H9 (cell line): ENCODE measurements around the gene KLC4. TPM values are rescaled to one million over a fixed set of nuclear protein-coding genes. Genes with fewer than 3 reads are reported as not detected.
A peak's percentile ranks its signal among the peaks of the same experiment; 100 is the strongest.
"Not testable (repeated sequence)": the region's sequence is repeated elsewhere in the genome, so short reads cannot be mapped to it uniquely, and the experiment has no call there.

ENCODE experiments used
- DNase-seq: peaks from one replicate; pipeline ENCODE4 v3.0.0-alpha.2; 2017
- H2AFZ ChIP-seq: one replicate; pipeline ENCODE4 v1.6.1; 2013; ENCODE audit warnings: mild to moderate bottlenecking, low read length, control low read depth, moderate library complexity
- H2AK5ac ChIP-seq: 2 replicates; pipeline ENCODE4 v1.6.1; 2013; ENCODE audit warnings: low read length, control low read depth, mixed read lengths; ENCODE audit not compliant: insufficient read length
- H2BK120ac ChIP-seq: one replicate; pipeline ENCODE4 v1.6.1; 2013; ENCODE audit warnings: low read depth, mild to moderate bottlenecking, low read length, control low read depth, inconsistent platforms; ENCODE audit not compliant: poor library complexity, severe bottlenecking
- H2BK12ac ChIP-seq: 2 replicates; pipeline ENCODE4 v1.6.1; 2013; ENCODE audit warnings: low read length, control low read depth, mixed read lengths, low read depth; ENCODE audit not compliant: insufficient read length
- H2BK15ac ChIP-seq: 2 replicates; pipeline ENCODE4 v1.6.1; 2013; ENCODE audit warnings: low read depth, low read length, control low read depth
- H2BK20ac ChIP-seq: one replicate; pipeline ENCODE4 v1.6.1; 2013; ENCODE audit warnings: low read depth, mild to moderate bottlenecking, low read length, control low read depth, inconsistent platforms; ENCODE audit not compliant: poor library complexity, severe bottlenecking
- H2BK5ac ChIP-seq: 2 replicates; pipeline ENCODE4 v1.6.1; 2013; ENCODE audit warnings: low read length, control low read depth, mixed read lengths; ENCODE audit not compliant: insufficient read length
- H3K14ac ChIP-seq: 2 replicates; pipeline ENCODE4 v1.6.1; 2013; ENCODE audit warnings: low read length, control low read depth; ENCODE audit not compliant: insufficient read depth
- H3K18ac ChIP-seq: 2 replicates; pipeline ENCODE4 v1.6.1; 2013; ENCODE audit warnings: low read depth, mild to moderate bottlenecking, mixed read lengths, low read length, control low read depth; ENCODE audit not compliant: insufficient read length
- H3K23ac ChIP-seq: 2 replicates; pipeline ENCODE4 v1.6.1; 2013; ENCODE audit warnings: low read length, control low read depth, mixed read lengths, low read depth; ENCODE audit not compliant: insufficient read length
- H3K23me2 ChIP-seq: 2 replicates; pipeline ENCODE4 v1.6.1; 2013; ENCODE audit warnings: low read depth, mild to moderate bottlenecking, mixed read lengths, low read length, control low read depth; ENCODE audit not compliant: insufficient read length, poor library complexity, severe bottlenecking
- H3K27ac ChIP-seq: 2 replicates; pipeline ENCODE4 v1.5.1; 2013; ENCODE audit warnings: low read length, control low read depth, mixed read lengths, low read depth; ENCODE audit not compliant: insufficient read length
- H3K27me3 ChIP-seq: 2 replicates; pipeline ENCODE4 v1.6.1; 2013; ENCODE audit warnings: low read length, control low read depth, inconsistent platforms; ENCODE audit not compliant: insufficient read depth
- H3K4ac ChIP-seq: 2 replicates; pipeline ENCODE4 v1.6.1; 2013; ENCODE audit warnings: low read depth, mild to moderate bottlenecking, control low read depth, inconsistent platforms, low read length, moderate library complexity
- H3K4me1 ChIP-seq: 2 replicates; pipeline ENCODE4 v1.6.1; 2013; ENCODE audit warnings: low read length, control low read depth, inconsistent platforms; ENCODE audit not compliant: insufficient read depth
- H3K4me2 ChIP-seq: 2 replicates; pipeline ENCODE4 v1.6.1; 2013; ENCODE audit warnings: low read length, control low read depth, mixed read lengths; ENCODE audit not compliant: insufficient read length, insufficient read depth
- H3K56ac ChIP-seq: 2 replicates; pipeline ENCODE4 v1.6.1; 2013; ENCODE audit warnings: low read depth, mild to moderate bottlenecking, mixed read lengths, low read length, control low read depth; ENCODE audit not compliant: insufficient read length
- H3K79me1 ChIP-seq: 2 replicates; pipeline ENCODE4 v1.6.1; 2013; ENCODE audit warnings: low read depth, mild to moderate bottlenecking, moderate library complexity, low read length, control low read depth, inconsistent platforms; ENCODE audit not compliant: insufficient read depth, poor library complexity, severe bottlenecking
- H3K79me2 ChIP-seq: 2 replicates; pipeline ENCODE4 v1.6.1; 2013; ENCODE audit warnings: low read length, control low read depth, inconsistent platforms; ENCODE audit not compliant: insufficient read depth
- H3K9ac ChIP-seq: 2 replicates; pipeline ENCODE4 v1.6.1; 2013; ENCODE audit warnings: low read length, control low read depth, mixed read lengths; ENCODE audit not compliant: insufficient read length; ENCODE audit errors: extremely low read depth
- H3K9me3 ChIP-seq: one replicate; pipeline ENCODE4 v1.6.1; 2013; ENCODE audit warnings: low read depth, low read length, inconsistent platforms; ENCODE audit not compliant: control insufficient read depth
- H3T11ph ChIP-seq: one replicate; pipeline ENCODE4 v1.6.1; 2013; ENCODE audit warnings: mild to moderate bottlenecking, low read length, control low read depth, inconsistent platforms
- H4K20me1 ChIP-seq: one replicate; pipeline ENCODE4 v1.6.1; 2013; ENCODE audit not compliant: control insufficient read depth, insufficient read length, insufficient read depth
- H4K5ac ChIP-seq: 2 replicates; pipeline ENCODE4 v1.6.1; 2013; ENCODE audit warnings: low read depth, mild to moderate bottlenecking, mixed read lengths, low read length, control low read depth; ENCODE audit not compliant: insufficient read length
- H4K8ac ChIP-seq: replicated peaks from 2 replicates; pipeline ENCODE4 v1.6.1; 2013; ENCODE audit warnings: low read length, control low read depth, mixed read lengths, low read depth; ENCODE audit not compliant: insufficient read length
- H4K91ac ChIP-seq: 2 replicates; pipeline ENCODE4 v1.6.1; 2013; ENCODE audit warnings: low read depth, mild to moderate bottlenecking, moderate library complexity, mixed read lengths, low read length, control low read depth; ENCODE audit not compliant: insufficient read length
- H3K27ac Mint-ChIP-seq, 3 experiments: 2 replicates in 2 of 3; 3 replicates in 1 of 3; pipeline ENCODE4 v1.8.0; 2020 to 2021; ENCODE audit warnings: mixed read lengths in 3 of 3, mild to moderate bottlenecking in 1 of 3, moderate library complexity in 1 of 3
- H3K27me3 Mint-ChIP-seq: 2 replicates; pipeline ENCODE4 v1.8.0; 2021; ENCODE audit warnings: low read depth, mild to moderate bottlenecking, moderate library complexity, mixed read lengths
- H3K36me3 Mint-ChIP-seq, 3 experiments: 2 replicates in 2 of 3; 3 replicates in 1 of 3; pipeline ENCODE4 v1.8.0; 2020 to 2021; ENCODE audit warnings: low read depth in 3 of 3, mixed read lengths in 3 of 3; ENCODE audit not compliant: insufficient read depth in 1 of 3
- H3K4me1 Mint-ChIP-seq, 2 experiments: 2 replicates each; pipeline ENCODE4 v1.8.0; 2020; ENCODE audit warnings: mixed read lengths in 2 of 2
- H3K4me3 Mint-ChIP-seq, 2 experiments: 2 replicates in 1 of 2; 3 replicates in 1 of 2; pipeline ENCODE4 v1.8.0; 2020 to 2021; ENCODE audit warnings: mild to moderate bottlenecking in 2 of 2, mixed read lengths in 2 of 2, moderate library complexity in 1 of 2
- H3K9me3 Mint-ChIP-seq, 2 experiments: 2 replicates in 1 of 2; 3 replicates in 1 of 2; pipeline ENCODE4 v1.8.0; 2020; ENCODE audit warnings: mild to moderate bottlenecking in 2 of 2, mixed read lengths in 2 of 2, moderate library complexity in 1 of 2
- WGBS: extraction: QIAGEN DNeasy Blood & Tissue Kit; methylation state at CpG from one replicate; pipeline ENCODE4 v1.1.7; 2013; ENCODE audit warnings: missing lambda C conversion rate, low lambda C conversion rate, mixed read lengths; ENCODE audit not compliant: insufficient read length; ENCODE audit errors: extremely low coverage; 5-methylcytosine and 5-hydroxymethylcytosine counted together
- total RNA-seq: library from RNA; stranded (reverse); gene quantifications from 2 replicates; pipeline ENCODE4 v1.2.1, GENCODE V29; 2021
- TF ChIP-seq, protein P1 (sequence below): fragments of 200-600 bp; sonication (generic); conservative IDR thresholded peaks from 3 replicates; pipeline ENCODE4 v1.8.0; 2021; ENCODE audit warnings: antibody characterized with exemption, mild to moderate bottlenecking

KLC4 gene
- total RNA-seq, 1 experiment from 2014 or later: 29.7 TPM

DNA sequence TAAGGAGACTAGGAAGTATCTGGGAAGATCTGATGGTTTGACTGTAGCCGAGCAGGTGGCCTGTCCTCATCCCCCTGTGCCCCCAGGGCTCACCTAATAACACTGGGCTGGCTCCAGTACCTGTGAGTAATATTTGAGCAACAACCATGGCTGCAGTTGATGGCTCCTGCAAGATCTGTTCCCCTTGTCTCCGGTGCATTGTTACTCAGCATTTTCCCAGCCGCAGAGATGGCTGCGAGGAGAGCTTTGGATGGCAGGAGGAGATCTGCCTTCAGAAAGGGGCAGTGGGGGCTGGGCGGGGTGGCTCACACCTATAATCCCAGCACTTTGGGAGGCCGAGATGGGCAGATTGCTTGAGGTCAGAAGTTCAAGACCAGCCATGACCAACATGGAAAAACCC, 55.9 kb downstream of the KLC4 start:
- H3K9ac ChIP-seq: no peak overlapping the region
- H3K79me1 ChIP-seq: no peaks in the 10 kb centered on the region
- H3K27me3 Mint-ChIP-seq: no peaks in the 10 kb centered on the region
- H3K4ac ChIP-seq: no peak overlapping the region
- WGBS: no CpG with 5 or more reads among the region's 6 CpGs
- no peaks in the 10 kb centered on the region; the same call in 1 of the 2 replicates for H3K4me1 ChIP-seq
- peak overlapping the region; percentile 50 for H3K18ac ChIP-seq
- no peak overlapping the region for H2AFZ ChIP-seq
- peak overlapping the region; percentile 79 to 88 (median 82); a peak in 4 of 7 replicates for H3K27ac Mint-ChIP-seq
- H3K79me2 ChIP-seq: peaks cover 2% of the 10 kb centered on the region; the same call in 1 of the 2 replicates
- no peak overlapping the region for H3T11ph ChIP-seq
- DNase-seq: no peak
- no peak overlapping the region for H3K23ac ChIP-seq
- H2AK5ac ChIP-seq: no peak overlapping the region
- H4K5ac ChIP-seq: no peak overlapping the region
- H3K4me3 Mint-ChIP-seq: no peak overlapping the region
- no peaks in the 10 kb centered on the region for H3K9me3 Mint-ChIP-seq
- no peaks in the 10 kb centered on the region for H3K27me3 ChIP-seq
- H3K9me3 ChIP-seq: no peaks in the 10 kb centered on the region
- no peak overlapping the region for H2BK5ac ChIP-seq
- no peak overlapping the region for H2BK20ac ChIP-seq
- H2BK15ac ChIP-seq: no peak overlapping the region
- no peaks in the 10 kb centered on the region for H4K20me1 ChIP-seq
- no peak overlapping the region for H4K91ac ChIP-seq
- no peak overlapping the region for H3K4me2 ChIP-seq
- H3K27ac ChIP-seq: no peak overlapping the region
- H4K8ac ChIP-seq: no peak overlapping the region
- H3K23me2 ChIP-seq: no peaks in the 10 kb centered on the region
- H3K4me1 Mint-ChIP-seq: peaks cover 25 to 45% of the 10 kb centered on the region in 2 experiments
- TF ChIP-seq, protein P1, sequence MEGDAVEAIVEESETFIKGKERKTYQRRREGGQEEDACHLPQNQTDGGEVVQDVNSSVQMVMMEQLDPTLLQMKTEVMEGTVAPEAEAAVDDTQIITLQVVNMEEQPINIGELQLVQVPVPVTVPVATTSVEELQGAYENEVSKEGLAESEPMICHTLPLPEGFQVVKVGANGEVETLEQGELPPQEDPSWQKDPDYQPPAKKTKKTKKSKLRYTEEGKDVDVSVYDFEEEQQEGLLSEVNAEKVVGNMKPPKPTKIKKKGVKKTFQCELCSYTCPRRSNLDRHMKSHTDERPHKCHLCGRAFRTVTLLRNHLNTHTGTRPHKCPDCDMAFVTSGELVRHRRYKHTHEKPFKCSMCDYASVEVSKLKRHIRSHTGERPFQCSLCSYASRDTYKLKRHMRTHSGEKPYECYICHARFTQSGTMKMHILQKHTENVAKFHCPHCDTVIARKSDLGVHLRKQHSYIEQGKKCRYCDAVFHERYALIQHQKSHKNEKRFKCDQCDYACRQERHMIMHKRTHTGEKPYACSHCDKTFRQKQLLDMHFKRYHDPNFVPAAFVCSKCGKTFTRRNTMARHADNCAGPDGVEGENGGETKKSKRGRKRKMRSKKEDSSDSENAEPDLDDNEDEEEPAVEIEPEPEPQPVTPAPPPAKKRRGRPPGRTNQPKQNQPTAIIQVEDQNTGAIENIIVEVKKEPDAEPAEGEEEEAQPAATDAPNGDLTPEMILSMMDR: no peak
- no peak overlapping the region for H2BK12ac ChIP-seq
- H3K56ac ChIP-seq: no peak overlapping the region
- H2BK120ac ChIP-seq: no peak overlapping the region
- H3K36me3 Mint-ChIP-seq: no peaks in the 10 kb centered on the region; a peak in 1 of 7 replicates
- no peak overlapping the region for H3K14ac ChIP-seq

DNA sequence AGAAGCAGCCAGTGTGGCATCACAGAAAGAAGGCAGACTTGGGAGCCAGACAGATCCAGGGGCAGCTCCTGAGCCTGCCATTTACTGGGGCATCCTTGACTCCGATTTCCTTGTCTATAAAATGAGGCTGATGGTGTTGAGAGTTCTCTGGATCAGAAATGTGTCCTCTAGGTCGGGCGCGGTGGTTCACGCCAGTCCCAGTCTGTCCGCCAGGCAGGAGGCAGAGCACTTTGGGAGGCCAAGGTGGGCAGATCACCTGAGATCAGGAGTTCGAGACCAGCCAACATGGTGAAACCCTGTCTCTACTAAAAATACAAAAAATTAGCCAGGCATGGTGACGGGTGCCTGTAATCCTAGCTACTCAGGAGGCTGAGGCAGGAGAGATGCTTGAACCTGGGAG, 58.0 kb downstream of the KLC4 start:
- H3K27me3 ChIP-seq, H3K23ac ChIP-seq, H2BK20ac ChIP-seq, H3K14ac ChIP-seq, H3K36me3 Mint-ChIP-seq, H4K5ac ChIP-seq, H3K27me3 Mint-ChIP-seq, H2BK15ac ChIP-seq, H3K9ac ChIP-seq, H3K4me2 ChIP-seq, DNase-seq, H4K91ac ChIP-seq, H3K79me2 ChIP-seq, H3K4me3 Mint-ChIP-seq, H2AK5ac ChIP-seq, H3K4me1 ChIP-seq, H3K56ac ChIP-seq, H2BK120ac ChIP-seq, H3K23me2 ChIP-seq, H2BK12ac ChIP-seq, H3K9me3 ChIP-seq, H4K8ac ChIP-seq, H2BK5ac ChIP-seq, H2AFZ ChIP-seq, H3K18ac ChIP-seq, H3K79me1 ChIP-seq, H3K27ac ChIP-seq, H3K4ac ChIP-seq, H3K9me3 Mint-ChIP-seq, H4K20me1 ChIP-seq, H3T11ph ChIP-seq: not testable (repeated sequence)
- Mint-ChIP-seq H3K4me1 (peaks cover 37 to 54% of the 10 kb centered on the region in 2 experiments), H3K27ac (peak overlapping the region in 2 of 3 experiments; percentile 6 to 20; a peak in 4 of 7 replicates)
- no CpG with 5 or more reads among the region's 8 CpGs for WGBS
